Activated T-cell treated with anti-CD3 and anti-CD28 coated beads for 24 hours (primary cell): ENCODE data around the gene FEZF2.

Experiments
- DNase-seq: peaks from one replicate; pipeline ENCODE4 v3.0.0-alpha.2; 2020; ENCODE audit warnings: low read depth

The FEZF2 gene

GRCh38 chr3:62329971-62330370 is 43.4 kb downstream of the FEZF2 start:
- DNase-seq = no peak

GRCh38 chr3:62325896-62326295 is 47.5 kb downstream of the FEZF2 start:
- no peak for DNase-seq

GRCh38 chr3:62323241-62323640 is 50.1 kb downstream of the FEZF2 start:
- DNase-seq = no peak
